Neural cell (in vitro differentiated cells): ENCODE data around the gene COQ9.
A peak's percentile ranks its signal among the peaks of the same experiment; 100 is the strongest.

ENCODE experiments used
- CTCF ChIP-seq: fragments of 450-650 bp; IDR thresholded peaks from 2 replicates; pipeline ENCODE4 v1.5.1; 2014; ENCODE audit warnings: antibody characterized with exemption, mild to moderate bottlenecking, moderate library complexity; ENCODE audit not compliant: poor library complexity, severe bottlenecking
- EP300 ChIP-seq: fragments of 450-650 bp; conservative IDR thresholded peaks from 2 replicates; pipeline ENCODE4 v1.6.1; 2014; ENCODE audit warnings: antibody characterized with exemption, mild to moderate bottlenecking, moderate library complexity; ENCODE audit not compliant: poor library complexity, severe bottlenecking
- EZH2 ChIP-seq: fragments of 200-600, 300-800 bp; shearing (Covaris generic), sonication (generic); IDR thresholded peaks from 2 replicates; pipeline ENCODE4 v1.6.1; 2014; ENCODE audit warnings: antibody characterized with exemption, low read length, borderline replicate concordance, mild to moderate bottlenecking; ENCODE audit not compliant: insufficient read depth, poor library complexity, severe bottlenecking
- POLR2AphosphoS5 ChIP-seq: IDR thresholded peaks from 2 replicates; pipeline ENCODE4 v1.6.1; 2012
- RAD21 ChIP-seq: fragments of 450-650 bp; conservative IDR thresholded peaks from 2 replicates; pipeline ENCODE4 v1.6.1; 2014; ENCODE audit warnings: antibody characterized with exemption, mild to moderate bottlenecking, moderate library complexity

- TF ChIP-seq EZH2 = no peak
- TF ChIP-seq CTCF = peak; percentile 53
- no peak for TF ChIP-seq EP300
- TF ChIP-seq RAD21 = no peak
- no peak for TF ChIP-seq POLR2AphosphoS5
These were observed 28.5 kb downstream of the COQ9 start for GRCh38 chr16:57475711-57476339.
